Duodenal mucosa (tissue), 2 donors: ENCODE results near the gene C1orf216.

Source experiments
- H3K27ac ChIP-seq: one replicate; pipeline ENCODE4 v1.7.0; 2013; ENCODE audit warnings: low read depth, low read length
- H3K27me3 ChIP-seq, 2 donors: one replicate each; pipeline ENCODE4 v1.7.0; 2013; ENCODE audit warnings: low read length in 2 of 2, control low read depth in 1 of 2; ENCODE audit not compliant: insufficient read depth in 2 of 2, control insufficient read depth in 1 of 2
- H3K36me3 ChIP-seq, 2 donors: one replicate each; pipeline ENCODE4 v1.7.0; 2013; ENCODE audit warnings: low read length in 2 of 2, control low read depth in 1 of 2; ENCODE audit not compliant: insufficient read depth in 2 of 2, control insufficient read depth in 1 of 2
- H3K4me1 ChIP-seq, 2 donors: one replicate each; pipeline ENCODE4 v1.7.0; 2013; ENCODE audit warnings: low read length in 2 of 2, control low read depth in 1 of 2; ENCODE audit not compliant: insufficient read depth in 2 of 2, control insufficient read depth in 1 of 2
- H3K4me3 ChIP-seq, 2 donors: one replicate each; pipeline ENCODE4 v1.7.0; 2013; ENCODE audit warnings: low read length in 2 of 2, low read depth in 1 of 2
- H3K9ac ChIP-seq, 2 donors: one replicate each; pipeline ENCODE4 v1.7.0; 2013; ENCODE audit warnings: low read length in 2 of 2, low read depth in 1 of 2
- H3K9me3 ChIP-seq, 2 donors: one replicate each; pipeline ENCODE4 v1.7.0; 2013; ENCODE audit warnings: low read length in 2 of 2, control low read depth in 1 of 2; ENCODE audit not compliant: control insufficient read depth in 1 of 2

Gene C1orf216

DNA sequence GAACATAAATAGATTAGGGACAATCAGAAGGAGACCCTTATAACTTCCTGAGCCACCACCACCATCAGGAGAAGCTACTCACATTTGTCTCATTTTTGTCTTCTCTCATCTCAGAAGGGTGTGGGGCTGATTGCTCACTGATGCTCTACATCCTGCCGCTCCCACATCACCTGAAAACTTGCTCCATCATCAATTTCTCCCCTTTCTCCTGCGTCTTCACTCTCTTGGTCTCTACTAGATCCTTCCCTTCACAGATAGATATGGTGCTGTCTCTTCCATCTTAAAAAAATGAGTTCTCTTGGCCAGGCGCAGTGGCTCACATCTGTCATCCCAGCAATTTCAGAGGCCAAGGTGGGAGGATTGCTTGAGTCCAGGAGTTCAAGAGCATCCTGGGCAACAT, 38.4 kb downstream of the C1orf216 start:
- Histone ChIP-seq H3K4me1 (no peaks in the 10 kb centered on the region), H3K27me3 (peaks cover 0 to 6% of the 10 kb centered on the region in 2 donors)

DNA sequence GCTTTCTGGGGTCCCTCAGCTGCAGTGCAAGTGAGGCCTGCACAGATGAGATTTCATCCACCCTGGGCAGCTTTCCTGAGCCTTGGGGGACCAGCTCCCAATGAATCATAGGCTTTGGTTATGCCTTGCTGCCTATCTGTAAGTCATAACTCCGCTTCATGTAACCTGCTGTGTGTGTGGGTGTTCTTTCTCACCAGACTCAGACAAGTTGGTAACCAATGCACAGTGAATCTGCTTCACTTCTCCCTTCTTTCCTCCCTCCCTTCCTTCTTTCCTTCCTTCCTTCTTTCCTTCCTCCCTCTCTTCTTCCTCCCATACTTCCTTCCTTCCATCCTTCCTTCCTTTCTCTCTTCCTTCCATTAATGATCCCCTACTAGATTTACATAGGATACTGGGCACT, 42.9 kb downstream of the C1orf216 start:
- Histone ChIP-seq H3K27me3 (peaks cover 0 to 4% of the 10 kb centered on the region in 2 donors), H3K27ac (no peak overlapping the region), H3K36me3 (no peaks in the 10 kb centered on the region), H3K9me3 (no peaks in the 10 kb centered on the region), H3K4me1 (no peaks in the 10 kb centered on the region), H3K9ac (no peak overlapping the region), H3K4me3 (no peak overlapping the region)

More for the DNA sequence above, 38.4 kb downstream of the C1orf216 start:
- Histone ChIP-seq H3K4me3 (no peak overlapping the region), H3K36me3 (no peaks in the 10 kb centered on the region), H3K9me3 (no peaks in the 10 kb centered on the region), H3K9ac (no peak overlapping the region), H3K27ac (no peak overlapping the region)

DNA sequence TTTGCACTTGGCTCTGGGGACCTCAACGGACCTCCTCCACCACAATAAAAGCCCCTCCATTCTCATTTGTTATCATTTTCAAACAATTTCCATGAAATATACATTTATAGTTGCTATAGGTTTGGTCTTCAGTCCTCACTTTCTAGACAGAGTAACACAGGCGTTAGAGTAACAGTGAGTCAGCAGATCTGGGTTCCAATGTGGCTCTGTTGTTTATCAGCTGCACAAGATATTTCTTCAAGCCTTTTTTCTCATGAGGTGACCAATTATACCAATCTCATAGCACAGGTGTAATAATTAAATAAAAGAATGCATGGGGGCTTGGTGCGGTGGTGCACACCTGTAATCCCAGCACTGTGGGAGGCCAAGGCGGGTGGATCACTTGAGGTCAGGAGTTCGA, 44.6 kb downstream of the C1orf216 start:
- Histone ChIP-seq H3K4me3 (no peak overlapping the region), H3K27ac (no peak overlapping the region), H3K36me3 (no peaks in the 10 kb centered on the region), H3K9ac (no peak overlapping the region), H3K27me3 (peaks cover 0 to 4% of the 10 kb centered on the region in 2 donors), H3K9me3 (no peaks in the 10 kb centered on the region), H3K4me1 (no peaks in the 10 kb centered on the region)

DNA sequence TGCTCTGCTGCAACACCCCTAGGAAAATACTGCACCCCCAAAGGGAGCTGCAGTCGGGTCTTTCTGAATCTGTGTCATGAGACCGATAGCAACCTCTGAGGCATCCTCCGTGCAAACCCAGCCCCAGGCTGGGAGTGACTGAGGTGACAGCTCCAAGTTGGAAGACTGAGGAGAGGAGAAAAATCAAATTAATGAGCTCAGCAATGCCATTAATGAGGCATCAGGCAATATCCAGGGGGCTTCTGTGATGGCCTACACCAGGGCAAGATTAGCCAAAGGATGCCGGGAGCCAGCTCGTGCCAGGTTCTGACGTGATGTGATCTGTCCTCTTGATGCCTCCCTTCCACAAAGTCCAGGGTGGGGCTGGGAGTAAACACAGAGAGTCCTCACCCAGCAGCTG, 46.6 kb downstream of the C1orf216 start:
- H3K27me3 ChIP-seq = peaks cover under 1 to 7% of the 10 kb centered on the region in 2 donors
- H3K27ac ChIP-seq = no peak overlapping the region
- H3K9ac ChIP-seq = no peak overlapping the region
- no peaks in the 10 kb centered on the region for H3K36me3 ChIP-seq
- no peak overlapping the region for H3K4me3 ChIP-seq
- no peaks in the 10 kb centered on the region for H3K9me3 ChIP-seq
- H3K4me1 ChIP-seq = no peaks in the 10 kb centered on the region

DNA sequence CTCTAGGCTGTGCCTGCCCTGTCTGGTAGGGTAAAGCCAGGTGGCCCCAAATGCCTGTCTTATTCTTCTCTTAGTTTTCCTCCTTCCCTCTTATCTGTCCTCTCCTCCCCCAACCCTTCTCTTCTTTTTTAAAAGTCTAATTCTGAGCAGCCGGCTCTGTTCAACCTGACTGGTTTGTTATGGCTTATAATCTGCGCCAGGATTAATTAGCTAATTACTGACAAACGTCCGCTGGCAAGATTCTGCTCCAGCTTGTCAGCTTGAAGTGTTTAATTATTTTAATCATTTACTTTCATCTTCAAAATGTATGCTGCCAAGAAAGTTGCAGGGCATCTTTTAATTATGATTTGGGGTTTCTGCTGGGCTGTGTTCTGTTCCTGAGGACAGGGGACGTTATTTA, 50.2 kb downstream of the C1orf216 start:
- Histone ChIP-seq H3K27me3 (peaks cover 7 to 8% of the 10 kb centered on the region in 2 donors), H3K36me3 (no peaks in the 10 kb centered on the region), H3K9ac (no peak overlapping the region), H3K4me3 (no peak overlapping the region), H3K27ac (no peak overlapping the region), H3K9me3 (no peaks in the 10 kb centered on the region), H3K4me1 (no peaks in the 10 kb centered on the region)

DNA sequence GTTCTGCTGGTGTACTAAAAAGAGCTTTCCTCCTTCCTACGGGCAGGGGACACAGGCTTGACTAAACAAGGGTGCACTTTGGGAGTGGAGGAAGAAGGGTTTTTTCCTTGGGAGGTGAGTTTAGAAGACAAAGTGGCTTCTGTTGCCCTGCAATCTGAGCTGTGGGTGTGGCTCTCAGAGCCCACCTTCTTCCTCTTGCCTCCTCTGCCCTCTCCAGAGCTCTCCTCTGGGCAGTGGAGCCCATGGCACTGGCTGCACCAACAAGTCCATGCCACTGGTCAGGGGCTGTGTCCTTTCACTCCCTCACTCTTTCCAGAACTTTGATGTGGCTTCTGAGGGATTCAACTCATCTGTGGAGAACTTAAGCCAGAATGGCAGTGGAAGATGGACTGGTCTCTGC, 51.8 kb downstream of the C1orf216 start:
- Histone ChIP-seq H3K27me3 (peaks cover 5 to 7% of the 10 kb centered on the region in 2 donors), H3K9me3 (no peaks in the 10 kb centered on the region)

DNA sequence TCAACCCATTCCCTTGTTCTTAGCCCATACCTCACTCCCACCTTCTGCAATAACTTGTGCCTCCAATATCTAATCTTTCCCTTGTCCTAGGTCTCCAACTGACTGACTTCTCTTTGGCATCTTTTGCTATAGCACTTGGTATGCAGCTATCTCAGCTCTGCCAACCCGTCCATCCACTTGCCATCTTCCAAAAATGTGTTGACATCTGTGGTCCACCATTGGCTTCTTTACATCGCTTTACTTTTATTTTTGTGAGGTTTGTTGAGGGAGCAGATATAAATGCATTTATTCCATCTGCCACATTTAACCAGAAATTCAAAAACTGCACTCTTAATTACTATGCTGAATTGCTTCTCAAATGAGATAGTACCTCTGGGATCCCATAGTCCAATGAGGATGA, 52.5 kb downstream of the C1orf216 start:
- no peaks in the 10 kb centered on the region for H3K36me3 ChIP-seq
- no peaks in the 10 kb centered on the region for H3K4me1 ChIP-seq
- H3K27ac ChIP-seq = no peak overlapping the region
- H3K9me3 ChIP-seq = no peaks in the 10 kb centered on the region
- H3K4me3 ChIP-seq = no peak overlapping the region
- no peak overlapping the region for H3K9ac ChIP-seq
- H3K27me3 ChIP-seq = peaks cover 4 to 7% of the 10 kb centered on the region in 2 donors

More for the DNA sequence above, 51.8 kb downstream of the C1orf216 start:
- H3K4me1 ChIP-seq = no peaks in the 10 kb centered on the region
- no peak overlapping the region for H3K27ac ChIP-seq
- H3K36me3 ChIP-seq = no peaks in the 10 kb centered on the region
- H3K9ac ChIP-seq = no peak overlapping the region
- no peak overlapping the region for H3K4me3 ChIP-seq
